K562 (cell line): Measurements from ENCODE around the gene IGF1R. TPM values are rescaled to one million over a fixed set of nuclear protein-coding genes. Genes with fewer than 3 reads are reported as not detected.

ENCODE experiments used
- ATAC-seq: fragments of 200-7000 bp; cut with Tn5 transposase; 3 replicates; pipeline ENCODE4 v1.9.1; 2020; ENCODE audit warnings: moderate library complexity
- BruUV-seq: library from RNA; stranded (reverse); fragments of 400-500 nt; replicated peaks from 2 replicates; lab custom pipeline; 2021; lab: Mats Ljungman, UMichigan
- CTCF ChIA-PET: fragments of 300-600 bp; formaldehyde crosslinking; extraction: SDS; loops from one replicate; lab custom pipeline; 2021; ENCODE audit warnings: low intra/inter-chr PET ratio; lab: Yijun Ruan, JAX
- POLR2A ChIA-PET: fragments of 300-600, 350-650 bp; sonication (Branson Sonifier 250); formaldehyde crosslinking; extraction: SDS; loops from one replicate; lab custom pipeline; 2021; ENCODE audit warnings: antibody characterized with exemption, inconsistent platforms; lab: Yijun Ruan, JAX
- DNase-seq, 4 experiments: peaks; one replicate each; pipeline versions ENCODE4 v3.0.0 to v3.0.0-alpha.2; 2011 to 2018; ENCODE audit warnings: low spot score in 3 of 4, mixed read lengths in 3 of 4; ENCODE audit errors: extremely low read depth in 1 of 4
- FAIRE-seq: peaks from 2 replicates; lab custom pipeline; 2011; peaks lifted over from hg19 to GRCh38; lab: Jason Lieb, UNC
- H2AFZ ChIP-seq: 2 replicates; pipeline ENCODE4 v1.6.0; 2011; ENCODE audit warnings: low read depth, low read length, control low read depth, inconsistent platforms
- H3K27ac ChIP-seq: fragments of 200-600 bp; 3 replicates; pipeline ENCODE4 v1.8.0; 2011; ENCODE audit warnings: low read depth, mild to moderate bottlenecking, control low read depth, inconsistent platforms, low read length, moderate library complexity, mixed read lengths; ENCODE audit errors: extremely low read depth
- H3K27me3 ChIP-seq, 2 experiments: fragments of 300-600 bp in 1 of 2; 2 replicates in 1 of 2; 3 replicates in 1 of 2; pipeline versions ENCODE4 v1.6.0 to v1.8.0; 2011; ENCODE audit warnings: inconsistent platforms in 2 of 2, low read length in 2 of 2, mild to moderate bottlenecking in 1 of 2, mixed read lengths in 1 of 2, moderate library complexity in 1 of 2; ENCODE audit not compliant: control insufficient read depth in 2 of 2, insufficient read depth in 2 of 2
- H3K36me3 ChIP-seq: fragments of 300-600 bp; 3 replicates; pipeline ENCODE4 v1.8.0; 2011; ENCODE audit warnings: mild to moderate bottlenecking, low read length, inconsistent platforms; ENCODE audit not compliant: control insufficient read depth, insufficient read depth
- H3K4me1 ChIP-seq, 2 experiments: fragments of 200-600 bp in 1 of 2; replicated peaks in 1 of 2; 2 replicates in 1 of 2; 3 replicates in 1 of 2; pipeline versions ENCODE4 v1.5.1 to v1.8.0; 2011; ENCODE audit warnings: inconsistent platforms in 2 of 2, low read length in 2 of 2, mild to moderate bottlenecking in 1 of 2, mixed read lengths in 1 of 2, moderate library complexity in 1 of 2; ENCODE audit not compliant: control insufficient read depth in 2 of 2, insufficient read depth in 2 of 2
- H3K4me2 ChIP-seq: 2 replicates; pipeline ENCODE4 v1.6.1; 2011; ENCODE audit warnings: low read length, control low read depth, inconsistent platforms, mixed read lengths; ENCODE audit not compliant: insufficient read depth
- H3K4me3 ChIP-seq: fragments of 200-600 bp; sonication (generic), shearing (Covaris generic); 2 replicates; pipeline ENCODE4 v1.5.1; 2016; ENCODE audit warnings: control low read depth, inconsistent platforms
- H3K79me2 ChIP-seq: fragments of 200-600 bp; 3 replicates; pipeline ENCODE4 v1.8.0; 2011; ENCODE audit warnings: low read length, inconsistent platforms; ENCODE audit not compliant: control insufficient read depth, insufficient read depth
- H3K9ac ChIP-seq, 2 experiments: 2 replicates each; pipeline versions ENCODE4 v1.6.0 to v1.6.1; 2011; ENCODE audit warnings: low read depth in 2 of 2, low read length in 2 of 2, control low read depth in 1 of 2, inconsistent platforms in 1 of 2, mild to moderate bottlenecking in 1 of 2, mixed read lengths in 1 of 2; ENCODE audit not compliant: insufficient read depth in 1 of 2
- H3K9me1 ChIP-seq: one replicate; pipeline ENCODE4 v1.6.0; 2011; ENCODE audit warnings: inconsistent platforms, mild to moderate bottlenecking, low read length, moderate library complexity; ENCODE audit not compliant: control insufficient read depth, insufficient read depth
- H3K9me3 ChIP-seq: replicated peaks from 2 replicates; pipeline ENCODE4 v1.5.1; 2011; ENCODE audit warnings: low read depth, low read length, inconsistent platforms; ENCODE audit not compliant: control insufficient read depth, insufficient read depth
- H4K20me1 ChIP-seq: replicated peaks from 2 replicates; pipeline ENCODE4 v1.6.1; 2011; ENCODE audit warnings: low read length, inconsistent platforms, mixed read lengths; ENCODE audit not compliant: control insufficient read depth, insufficient read depth
- ARID4B ChIP-seq: sonication (generic); formaldehyde crosslinking; IDR thresholded peaks from 2 replicates; pipeline ENCODE4 v1.8.0; 2022; ENCODE audit warnings: mild to moderate bottlenecking, missing genetic modification reagents
- CEBPG ChIP-seq, 3 experiments: fragments of 200-800 bp in 1 of 3; sonication (Bioruptor generic) in 1 of 3; sonication (generic) in 1 of 3; formaldehyde crosslinking in 1 of 3; IDR thresholded peaks in 2 of 3; conservative IDR thresholded peaks in 1 of 3; 2 replicates each; pipeline versions ENCODE4 v1.6.1 to v1.8.0; 2016 to 2022; ENCODE audit warnings: missing compliant biosample characterization in 2 of 3, missing genetic modification characterization in 2 of 3, mild to moderate bottlenecking in 1 of 3, missing genetic modification reagents in 1 of 3
- E2F6 ChIP-seq, 2 experiments: IDR thresholded peaks; 2 replicates each; pipeline ENCODE4 v1.6.1; 2011; ENCODE audit warnings: borderline replicate concordance in 1 of 2, control low read depth in 1 of 2, low read depth in 1 of 2, low read length in 1 of 2, mild to moderate bottlenecking in 1 of 2, mixed read lengths in 1 of 2, moderate library complexity in 1 of 2; ENCODE audit not compliant: insufficient read depth in 1 of 2, insufficient read length in 1 of 2, poor library complexity in 1 of 2, severe bottlenecking in 1 of 2; ENCODE audit errors: extremely low read depth in 1 of 2
- ETV1 ChIP-seq: fragments of 450-650 bp; conservative IDR thresholded peaks from 2 replicates; pipeline ENCODE4 v1.6.1; 2016; ENCODE audit warnings: missing genetic modification characterization, control low read depth, low read depth, missing compliant biosample characterization
- ETV5 ChIP-seq: sonication (generic); formaldehyde crosslinking; IDR thresholded peaks from 2 replicates; pipeline ENCODE4 v1.4.0; 2020; ENCODE audit warnings: low read depth, mild to moderate bottlenecking, missing genetic modification reagents
- MCM3 ChIP-seq: fragments of 450-650 bp; IDR thresholded peaks from 2 replicates; pipeline ENCODE4 v1.6.1; 2016
- SMAD4 ChIP-seq: fragments of 250-450 bp; sonication (Bioruptor Pico); conservative IDR thresholded peaks from 2 replicates; pipeline ENCODE4 v1.8.0; 2021; ENCODE audit warnings: inconsistent platforms, mild to moderate bottlenecking, moderate library complexity
- SNRNP70 ChIP-seq: fragments of 200-400 bp; formaldehyde crosslinking; optimal IDR thresholded peaks from 2 replicates; pipeline ENCODE3; 2017; ENCODE audit warnings: low read depth, low read length
- SP2 ChIP-seq: IDR thresholded peaks from 2 replicates; pipeline ENCODE4 v1.6.1; 2011; ENCODE audit warnings: mild to moderate bottlenecking, low read depth, low read length, moderate library complexity; ENCODE audit not compliant: poor library complexity, severe bottlenecking; ENCODE audit errors: extremely low read depth
- TEAD2 ChIP-seq: fragments of 450-650 bp; IDR thresholded peaks from 2 replicates; pipeline ENCODE4 v1.6.1; 2016; ENCODE audit warnings: missing genetic modification characterization, control low read depth, missing compliant biosample characterization
- ZBTB43 ChIP-seq: sonication (generic); formaldehyde crosslinking; IDR thresholded peaks from 2 replicates; pipeline ENCODE4 v1.8.0; 2023; ENCODE audit warnings: mild to moderate bottlenecking, missing genetic modification reagents
- ZNF589 ChIP-seq: fragments of 200-800 bp; sonication (Bioruptor generic); IDR thresholded peaks from 2 replicates; pipeline ENCODE4 v1.6.1; 2016; ENCODE audit warnings: low read depth, missing genetic modification characterization, missing compliant biosample characterization
- WGBS: fragments of 100-300 bp; shearing (Covaris generic); methylation state at CpG from one replicate; pipeline ENCODE4 v1.1.6; 2016; ENCODE audit warnings: low coverage, mixed read lengths; ENCODE audit not compliant: insufficient coverage; ENCODE audit errors: missing lambda C conversion rate; 5-methylcytosine and 5-hydroxymethylcytosine counted together
- in situ Hi-C: fragments of 300-500 bp; cut with MboI; formaldehyde crosslinking; loops from 4 replicates; pipeline ENCODE4 v1.15.0; 2018; ENCODE audit warnings: inconsistent platforms, mixed read lengths
- intact Hi-C: fragments of 100-400 bp; cut with micrococcal nuclease; formaldehyde crosslinking; loops from 2 replicates; pipeline ENCODE4 v1.14.2; 2022
- polyA plus RNA-seq, 8 experiments: library from polyadenylated mRNA; depleted of rRNA in 4 of 8; stranded (reverse) in 5 of 8; unstranded in 3 of 8; fragments of >200 nt; fragmentation: Nextera tagmentation in 2 of 8; fragmentation: Illumina TruSeq in 1 of 8; extraction: Ambion mirVana in 2 of 8; extraction: Trizol in 1 of 8; gene quantifications; 2 replicates each; pipeline versions ENCODE4 v1.2.1 to v1.2.3, GENCODE V29; 2011 to 2014; ENCODE audit warnings: inconsistent platforms in 1 of 8, missing spikeins in 1 of 8
- total RNA-seq, 7 experiments: library from RNA; depleted of rRNA in 6 of 7; stranded (reverse); fragments of >200 nt in 6 of 7; fragmentation: Illumina TruSeq in 2 of 7; extraction: Trizol in 2 of 7; gene quantifications; 2 replicates each; pipeline versions ENCODE4 v1.2.1 to v1.2.3, GENCODE V29; 2011 to 2021; ENCODE audit warnings: low replicate concordance in 1 of 7

IGF1R gene
- total and polyA plus RNA-seq, 9 of the 15 experiments (the other 6 are each of a cell fraction or from before 2014, with no cell fraction given) = 0.35 to 8.0 (median 1.6) TPM

- H3K9me3 ChIP-seq = no peaks in the 10 kb centered on the region
- no TSS peak for BruUV-seq
- CTCF ChIA-PET = no interaction called here
- H3K4me3 ChIP-seq = peak overlapping the region; percentile 63
- ATAC-seq (peak; percentile 63), FAIRE-seq (no peak), DNase-seq (peak; percentile 49 to 57 (median 56))
- WGBS = 0% methylated on average over 9 of the region's 121 CpGs
- H3K4me1 ChIP-seq = peaks cover 3 to 30% of the 10 kb centered on the region in 2 experiments; a peak in 4 of 5 replicates
- in situ Hi-C loops (no loop called here), intact Hi-C loops (loop anchor here (1.0 kb wide), 1 partner anchor 204 kb away; no protein-coding TSS in a partner anchor)
- POLR2A ChIA-PET = interaction anchor here (0.6 to 1.1 kb wide), 4 partner anchors 9 to 130 kb away, joined by 3 to 5 read pairs (median 3); no protein-coding TSS in a partner anchor
- H3K36me3 ChIP-seq = no peaks in the 10 kb centered on the region
- peak overlapping the region; percentile 85 for H2AFZ ChIP-seq
- peak overlapping the region; percentile 63; the same call in 2 of the 3 replicates for H3K27ac ChIP-seq
- no peaks in the 10 kb centered on the region; the same call in 1 of the 2 replicates for H4K20me1 ChIP-seq
- H3K9ac ChIP-seq = peak overlapping the region; percentile 61 to 93; a peak in 3 of 4 replicates
- no peaks in the 10 kb centered on the region for H3K79me2 ChIP-seq
- H3K27me3 ChIP-seq = peaks cover 3 to 19% of the 10 kb centered on the region in 2 experiments; a peak in 3 of 5 replicates
- H3K9me1 ChIP-seq = no peaks in the 10 kb centered on the region
- peak overlapping the region; percentile 76 for H3K4me2 ChIP-seq
- TF ChIP-seq ZNF589 (CRISPR knock-in tag) (no peak; the same call in 1 of the 2 replicates), E2F6 (IDR thresholded peaks at IDR 0.05; ENCODE audit: borderline replicate concordance in 1 of 2, extremely low read depth in 1 of 2, insufficient read depth in 1 of 2, insufficient read length in 1 of 2, low read depth in 1 of 2, low read length in 1 of 2, poor library complexity in 1 of 2, severe bottlenecking in 1 of 2) (peak; percentile 49 to 68), MCM3 (no peak), ZBTB43 (CRISPR knock-in tag) (no peak), TEAD2 (tag) (no peak), ETV1 (tag) (no peak), SMAD4 (CRISPR knock-in tag) (peak; percentile 25), ARID4B (CRISPR knock-in tag) (no peak), SP2 (no peak), CEBPG (CRISPR knock-in tag; IDR thresholded peaks at IDR 0.05) (no peak), CEBPG (tag; conservative IDR thresholded peaks at IDR 0.05 in 1 of 2, IDR thresholded peaks at IDR 0.05 in 1 of 2) (no peak), ETV5 (CRISPR knock-in tag) (no peak), SNRNP70 (no peak)
Measured at GRCh38 chr15:98648654-98649471, 524 bp downstream of the IGF1R start.
